HG03457 (cell line): Measurements from ENCODE around the gene PITRM1.
"Not testable (repeated sequence)": the region's sequence is repeated elsewhere in the genome, so short reads cannot be mapped to it uniquely, and the experiment has no call there.

Source experiments
- ATAC-seq: cut with Tn5 transposase; IDR thresholded peaks from one replicate; pipeline ENCODE4 v1.9.1; 2021; ENCODE audit warnings: moderate number of reproducible peaks; ENCODE audit not compliant: unreplicated experiment

Gene PITRM1

GRCh38 chr10:3197348-3198003 lies 24.9 kb upstream of the PITRM1 start:
- ATAC-seq: peak; percentile 65

GRCh38 chr10:3196958-3197347 lies 24.4 kb upstream of the PITRM1 start:
- no peak for ATAC-seq

GRCh38 chr10:3196482-3196881 lies 23.9 kb upstream of the PITRM1 start:
- no peak for ATAC-seq

GRCh38 chr10:3195726-3196125 lies 23.1 kb upstream of the PITRM1 start:
- no peak for ATAC-seq

- no peak for ATAC-seq
Observed at GRCh38 chr10:3195286-3195685, 22.7 kb upstream of the PITRM1 start.

GRCh38 chr10:3194871-3195270 lies 22.3 kb upstream of the PITRM1 start:
- ATAC-seq: no peak

- ATAC-seq: no peak
Observed at GRCh38 chr10:3193751-3194150, 21.2 kb upstream of the PITRM1 start.

- no peak for ATAC-seq
Observed at GRCh38 chr10:3192856-3193635, 20.5 kb upstream of the PITRM1 start.

- no peak for ATAC-seq
Observed at GRCh38 chr10:3190817-3191216, 18.2 kb upstream of the PITRM1 start.

- not testable (repeated sequence) for ATAC-seq
Observed at GRCh38 chr10:3187229-3187628, 14.6 kb upstream of the PITRM1 start.

- no peak for ATAC-seq
Observed at GRCh38 chr10:3186368-3186767, 13.8 kb upstream of the PITRM1 start.

- no peak for ATAC-seq
Observed at GRCh38 chr10:3185386-3185785, 12.8 kb upstream of the PITRM1 start.

- no peak for ATAC-seq
Observed at GRCh38 chr10:3180355-3181025, 7.9 kb upstream of the PITRM1 start.

GRCh38 chr10:3179174-3179573 lies 6.6 kb upstream of the PITRM1 start:
- ATAC-seq: no peak

GRCh38 chr10:3178042-3178441 lies 5.5 kb upstream of the PITRM1 start:
- ATAC-seq: no peak

GRCh38 chr10:3173171-3173878 lies 743 bp upstream of the PITRM1 start:
- peak; percentile 19 for ATAC-seq

GRCh38 chr10:3172081-3172445 lies 519 bp downstream of the PITRM1 start:
- ATAC-seq: no peak

GRCh38 chr10:3171488-3171887 lies 1.1 kb downstream of the PITRM1 start:
- not testable (repeated sequence) for ATAC-seq

GRCh38 chr10:3169673-3170072 lies 2.9 kb downstream of the PITRM1 start:
- no peak for ATAC-seq

GRCh38 chr10:3169271-3169670 lies 3.3 kb downstream of the PITRM1 start:
- ATAC-seq: no peak

GRCh38 chr10:3167611-3168330 lies 4.8 kb downstream of the PITRM1 start:
- ATAC-seq: no peak
